ENCODE data around the gene ARHGEF11. TPM values are rescaled to one million over a fixed set of nuclear protein-coding genes. Genes with fewer than 3 reads are reported as not detected.

ARHGEF11 gene
- total and polyA plus RNA-seq, 9 of the 15 experiments (the other 6 are each of a cell fraction or from before 2014, with no cell fraction given), result 0.14 to 15.5 (median 9.0) TPM

DNA sequence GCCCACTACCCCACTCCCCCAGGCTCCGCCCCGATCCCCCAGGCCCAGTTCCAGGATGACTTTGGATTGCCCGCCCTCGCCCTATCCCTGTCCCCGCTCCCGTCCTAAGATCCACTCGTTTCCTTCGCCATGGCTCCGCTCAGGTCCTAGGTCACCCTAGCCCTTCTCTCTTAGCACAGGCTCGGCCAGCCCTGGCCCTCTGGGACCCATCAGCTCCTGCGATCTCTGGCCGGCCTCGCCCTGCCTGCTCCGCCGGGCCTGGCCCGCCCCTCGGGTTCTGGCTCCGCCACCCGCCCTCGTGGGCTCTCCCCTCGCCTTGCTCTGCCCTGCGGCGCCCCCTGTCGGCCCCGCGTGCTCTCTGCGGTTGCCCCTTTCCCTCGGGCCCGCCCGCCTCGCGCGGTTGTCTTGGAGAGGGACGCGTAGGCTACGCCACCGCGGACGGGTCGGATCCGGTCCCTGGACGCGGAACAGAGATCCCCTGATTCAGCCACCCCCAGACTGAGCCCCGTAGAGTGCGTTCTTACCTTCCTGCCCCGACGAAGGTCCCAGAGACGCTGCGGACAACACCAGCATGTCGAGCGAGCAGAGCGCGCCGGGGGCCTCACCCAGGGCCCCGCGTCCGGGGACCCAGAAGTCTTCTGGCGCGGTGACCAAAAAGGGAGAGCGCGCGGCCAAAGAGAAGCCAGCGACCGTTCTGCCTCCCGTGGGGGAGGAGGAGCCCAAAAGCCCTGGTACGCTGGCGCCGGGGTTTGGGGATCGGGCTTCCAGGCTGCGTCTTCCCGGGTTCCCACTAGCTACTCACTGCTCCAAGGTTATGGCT is 125.1 kb downstream of the ARHGEF11 start, which contains the start of gene LRRC71 (continued):
- TF ChIP-seq, protein P1, sequence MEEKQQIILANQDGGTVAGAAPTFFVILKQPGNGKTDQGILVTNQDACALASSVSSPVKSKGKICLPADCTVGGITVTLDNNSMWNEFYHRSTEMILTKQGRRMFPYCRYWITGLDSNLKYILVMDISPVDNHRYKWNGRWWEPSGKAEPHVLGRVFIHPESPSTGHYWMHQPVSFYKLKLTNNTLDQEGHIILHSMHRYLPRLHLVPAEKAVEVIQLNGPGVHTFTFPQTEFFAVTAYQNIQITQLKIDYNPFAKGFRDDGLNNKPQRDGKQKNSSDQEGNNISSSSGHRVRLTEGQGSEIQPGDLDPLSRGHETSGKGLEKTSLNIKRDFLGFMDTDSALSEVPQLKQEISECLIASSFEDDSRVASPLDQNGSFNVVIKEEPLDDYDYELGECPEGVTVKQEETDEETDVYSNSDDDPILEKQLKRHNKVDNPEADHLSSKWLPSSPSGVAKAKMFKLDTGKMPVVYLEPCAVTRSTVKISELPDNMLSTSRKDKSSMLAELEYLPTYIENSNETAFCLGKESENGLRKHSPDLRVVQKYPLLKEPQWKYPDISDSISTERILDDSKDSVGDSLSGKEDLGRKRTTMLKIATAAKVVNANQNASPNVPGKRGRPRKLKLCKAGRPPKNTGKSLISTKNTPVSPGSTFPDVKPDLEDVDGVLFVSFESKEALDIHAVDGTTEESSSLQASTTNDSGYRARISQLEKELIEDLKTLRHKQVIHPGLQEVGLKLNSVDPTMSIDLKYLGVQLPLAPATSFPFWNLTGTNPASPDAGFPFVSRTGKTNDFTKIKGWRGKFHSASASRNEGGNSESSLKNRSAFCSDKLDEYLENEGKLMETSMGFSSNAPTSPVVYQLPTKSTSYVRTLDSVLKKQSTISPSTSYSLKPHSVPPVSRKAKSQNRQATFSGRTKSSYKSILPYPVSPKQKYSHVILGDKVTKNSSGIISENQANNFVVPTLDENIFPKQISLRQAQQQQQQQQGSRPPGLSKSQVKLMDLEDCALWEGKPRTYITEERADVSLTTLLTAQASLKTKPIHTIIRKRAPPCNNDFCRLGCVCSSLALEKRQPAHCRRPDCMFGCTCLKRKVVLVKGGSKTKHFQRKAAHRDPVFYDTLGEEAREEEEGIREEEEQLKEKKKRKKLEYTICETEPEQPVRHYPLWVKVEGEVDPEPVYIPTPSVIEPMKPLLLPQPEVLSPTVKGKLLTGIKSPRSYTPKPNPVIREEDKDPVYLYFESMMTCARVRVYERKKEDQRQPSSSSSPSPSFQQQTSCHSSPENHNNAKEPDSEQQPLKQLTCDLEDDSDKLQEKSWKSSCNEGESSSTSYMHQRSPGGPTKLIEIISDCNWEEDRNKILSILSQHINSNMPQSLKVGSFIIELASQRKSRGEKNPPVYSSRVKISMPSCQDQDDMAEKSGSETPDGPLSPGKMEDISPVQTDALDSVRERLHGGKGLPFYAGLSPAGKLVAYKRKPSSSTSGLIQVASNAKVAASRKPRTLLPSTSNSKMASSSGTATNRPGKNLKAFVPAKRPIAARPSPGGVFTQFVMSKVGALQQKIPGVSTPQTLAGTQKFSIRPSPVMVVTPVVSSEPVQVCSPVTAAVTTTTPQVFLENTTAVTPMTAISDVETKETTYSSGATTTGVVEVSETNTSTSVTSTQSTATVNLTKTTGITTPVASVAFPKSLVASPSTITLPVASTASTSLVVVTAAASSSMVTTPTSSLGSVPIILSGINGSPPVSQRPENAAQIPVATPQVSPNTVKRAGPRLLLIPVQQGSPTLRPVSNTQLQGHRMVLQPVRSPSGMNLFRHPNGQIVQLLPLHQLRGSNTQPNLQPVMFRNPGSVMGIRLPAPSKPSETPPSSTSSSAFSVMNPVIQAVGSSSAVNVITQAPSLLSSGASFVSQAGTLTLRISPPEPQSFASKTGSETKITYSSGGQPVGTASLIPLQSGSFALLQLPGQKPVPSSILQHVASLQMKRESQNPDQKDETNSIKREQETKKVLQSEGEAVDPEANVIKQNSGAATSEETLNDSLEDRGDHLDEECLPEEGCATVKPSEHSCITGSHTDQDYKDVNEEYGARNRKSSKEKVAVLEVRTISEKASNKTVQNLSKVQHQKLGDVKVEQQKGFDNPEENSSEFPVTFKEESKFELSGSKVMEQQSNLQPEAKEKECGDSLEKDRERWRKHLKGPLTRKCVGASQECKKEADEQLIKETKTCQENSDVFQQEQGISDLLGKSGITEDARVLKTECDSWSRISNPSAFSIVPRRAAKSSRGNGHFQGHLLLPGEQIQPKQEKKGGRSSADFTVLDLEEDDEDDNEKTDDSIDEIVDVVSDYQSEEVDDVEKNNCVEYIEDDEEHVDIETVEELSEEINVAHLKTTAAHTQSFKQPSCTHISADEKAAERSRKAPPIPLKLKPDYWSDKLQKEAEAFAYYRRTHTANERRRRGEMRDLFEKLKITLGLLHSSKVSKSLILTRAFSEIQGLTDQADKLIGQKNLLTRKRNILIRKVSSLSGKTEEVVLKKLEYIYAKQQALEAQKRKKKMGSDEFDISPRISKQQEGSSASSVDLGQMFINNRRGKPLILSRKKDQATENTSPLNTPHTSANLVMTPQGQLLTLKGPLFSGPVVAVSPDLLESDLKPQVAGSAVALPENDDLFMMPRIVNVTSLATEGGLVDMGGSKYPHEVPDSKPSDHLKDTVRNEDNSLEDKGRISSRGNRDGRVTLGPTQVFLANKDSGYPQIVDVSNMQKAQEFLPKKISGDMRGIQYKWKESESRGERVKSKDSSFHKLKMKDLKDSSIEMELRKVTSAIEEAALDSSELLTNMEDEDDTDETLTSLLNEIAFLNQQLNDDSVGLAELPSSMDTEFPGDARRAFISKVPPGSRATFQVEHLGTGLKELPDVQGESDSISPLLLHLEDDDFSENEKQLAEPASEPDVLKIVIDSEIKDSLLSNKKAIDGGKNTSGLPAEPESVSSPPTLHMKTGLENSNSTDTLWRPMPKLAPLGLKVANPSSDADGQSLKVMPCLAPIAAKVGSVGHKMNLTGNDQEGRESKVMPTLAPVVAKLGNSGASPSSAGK (IDR thresholded peaks at IDR 0.05), result 0 out of 2 replicates have a peak, but pooled peaks have one; percentile 21
- TF ChIP-seq, protein P2, sequence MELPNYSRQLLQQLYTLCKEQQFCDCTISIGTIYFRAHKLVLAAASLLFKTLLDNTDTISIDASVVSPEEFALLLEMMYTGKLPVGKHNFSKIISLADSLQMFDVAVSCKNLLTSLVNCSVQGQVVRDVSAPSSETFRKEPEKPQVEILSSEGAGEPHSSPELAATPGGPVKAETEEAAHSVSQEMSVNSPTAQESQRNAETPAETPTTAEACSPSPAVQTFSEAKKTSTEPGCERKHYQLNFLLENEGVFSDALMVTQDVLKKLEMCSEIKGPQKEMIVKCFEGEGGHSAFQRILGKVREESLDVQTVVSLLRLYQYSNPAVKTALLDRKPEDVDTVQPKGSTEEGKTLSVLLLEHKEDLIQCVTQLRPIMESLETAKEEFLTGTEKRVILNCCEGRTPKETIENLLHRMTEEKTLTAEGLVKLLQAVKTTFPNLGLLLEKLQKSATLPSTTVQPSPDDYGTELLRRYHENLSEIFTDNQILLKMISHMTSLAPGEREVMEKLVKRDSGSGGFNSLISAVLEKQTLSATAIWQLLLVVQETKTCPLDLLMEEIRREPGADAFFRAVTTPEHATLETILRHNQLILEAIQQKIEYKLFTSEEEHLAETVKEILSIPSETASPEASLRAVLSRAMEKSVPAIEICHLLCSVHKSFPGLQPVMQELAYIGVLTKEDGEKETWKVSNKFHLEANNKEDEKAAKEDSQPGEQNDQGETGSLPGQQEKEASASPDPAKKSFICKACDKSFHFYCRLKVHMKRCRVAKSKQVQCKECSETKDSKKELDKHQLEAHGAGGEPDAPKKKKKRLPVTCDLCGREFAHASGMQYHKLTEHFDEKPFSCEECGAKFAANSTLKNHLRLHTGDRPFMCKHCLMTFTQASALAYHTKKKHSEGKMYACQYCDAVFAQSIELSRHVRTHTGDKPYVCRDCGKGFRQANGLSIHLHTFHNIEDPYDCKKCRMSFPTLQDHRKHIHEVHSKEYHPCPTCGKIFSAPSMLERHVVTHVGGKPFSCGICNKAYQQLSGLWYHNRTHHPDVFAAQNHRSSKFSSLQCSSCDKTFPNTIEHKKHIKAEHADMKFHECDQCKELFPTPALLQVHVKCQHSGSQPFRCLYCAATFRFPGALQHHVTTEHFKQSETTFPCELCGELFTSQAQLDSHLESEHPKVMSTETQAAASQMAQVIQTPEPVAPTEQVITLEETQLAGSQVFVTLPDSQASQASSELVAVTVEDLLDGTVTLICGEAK (IDR thresholded peaks at IDR 0.05), result no peak
- TF ChIP-seq, protein P2 (CRISPR knock-in tag; IDR thresholded peaks at IDR 0.05), result no peak
- TF ChIP-seq GATA2 (CRISPR knock-in tag; IDR thresholded peaks at IDR 0.05) (peak; percentile 91), RFX7 (CRISPR knock-in tag; IDR thresholded peaks at IDR 0.05) (no peak), ZNF197 (CRISPR knock-in tag; IDR thresholded peaks at IDR 0.05; ENCODE audit: low read depth) (no peak)

Measured in K562 (cell line).